T-helper 22 cell (primary cell): ENCODE data around the gene SLX4IP.

ENCODE experiments used
- DNase-seq: peaks from one replicate; pipeline ENCODE4 v3.0.0-alpha.2; 2020; ENCODE audit warnings: low read depth

The SLX4IP gene

DNA sequence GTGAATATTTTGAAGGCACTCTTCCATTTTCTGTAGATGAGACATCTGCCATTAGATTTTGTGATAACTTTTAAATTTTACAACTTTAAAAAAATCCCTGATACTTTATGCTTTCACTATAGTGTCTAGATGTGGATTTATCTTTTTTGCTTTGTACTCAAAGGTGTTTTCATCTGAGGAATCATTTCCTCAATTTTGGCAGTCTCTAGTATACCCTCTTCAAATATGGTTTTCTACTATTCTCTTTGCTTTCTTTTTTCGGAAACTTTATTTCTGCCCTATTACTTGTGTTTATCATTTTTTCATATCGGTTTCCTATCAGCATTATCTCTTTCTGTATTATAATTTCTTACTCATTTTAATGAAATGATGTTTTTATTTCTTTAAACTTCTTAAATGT, 62.2 kb downstream of the SLX4IP start:
- DNase-seq = no peak

DNA sequence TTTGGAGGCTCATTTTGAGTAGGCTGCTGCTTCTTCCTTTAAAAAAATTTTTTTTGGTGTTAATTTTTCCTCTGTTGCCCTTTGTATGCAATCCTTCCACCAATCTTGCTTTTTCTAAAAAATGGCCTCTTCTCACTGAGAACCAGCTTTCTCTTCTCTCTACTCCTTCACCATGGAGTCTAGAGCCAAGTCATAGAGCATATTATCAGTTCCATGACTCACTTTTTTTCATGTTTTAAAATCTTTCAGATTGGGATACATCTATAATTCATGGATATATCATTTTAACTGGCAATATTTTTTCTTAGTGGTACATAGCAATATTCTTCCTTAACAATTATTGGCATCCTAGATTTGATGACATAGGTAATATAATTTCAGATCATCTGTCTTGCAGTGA, 62.7 kb downstream of the SLX4IP start:
- DNase-seq = no peak

DNA sequence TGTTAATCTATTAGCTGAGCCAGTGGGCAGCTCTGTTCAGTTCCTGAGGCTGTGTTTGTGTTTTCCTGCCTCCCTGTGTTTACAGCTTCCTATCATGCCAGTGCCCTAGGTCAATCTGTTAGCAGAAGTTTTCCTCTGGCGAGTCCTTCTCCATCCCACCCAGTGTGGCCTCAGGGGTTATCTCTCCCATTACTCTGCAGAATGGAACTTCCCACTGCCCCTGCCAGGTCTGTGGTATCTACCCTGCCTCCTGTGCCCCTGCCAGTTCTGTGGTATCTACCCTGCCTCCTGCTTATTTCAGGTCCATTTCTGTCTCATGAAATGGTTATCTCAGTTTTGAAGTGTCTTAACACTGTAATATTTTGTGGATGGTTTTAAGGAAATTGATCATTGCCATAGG, 63.1 kb downstream of the SLX4IP start:
- DNase-seq = no peak

DNA sequence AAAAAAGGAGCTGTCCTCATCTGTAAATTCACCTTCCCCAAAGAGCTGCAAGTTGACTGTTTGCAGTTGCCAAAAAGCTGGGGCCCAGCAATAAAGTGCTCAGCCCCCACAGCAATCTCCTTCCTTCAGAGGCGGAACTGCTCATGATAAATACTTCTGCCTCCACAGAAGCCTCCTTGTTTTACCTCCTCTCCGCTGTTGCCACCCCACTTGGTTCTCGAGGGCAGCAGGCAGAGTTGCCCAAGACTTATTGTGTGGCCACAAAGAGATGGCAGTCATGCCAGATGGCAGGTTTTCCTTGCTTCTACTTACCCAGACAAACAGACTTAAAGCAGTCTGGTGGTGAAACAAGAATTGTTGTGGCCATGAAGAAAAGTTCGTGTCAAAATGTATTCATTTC, 66.3 kb downstream of the SLX4IP start:
- no peak for DNase-seq

DNA sequence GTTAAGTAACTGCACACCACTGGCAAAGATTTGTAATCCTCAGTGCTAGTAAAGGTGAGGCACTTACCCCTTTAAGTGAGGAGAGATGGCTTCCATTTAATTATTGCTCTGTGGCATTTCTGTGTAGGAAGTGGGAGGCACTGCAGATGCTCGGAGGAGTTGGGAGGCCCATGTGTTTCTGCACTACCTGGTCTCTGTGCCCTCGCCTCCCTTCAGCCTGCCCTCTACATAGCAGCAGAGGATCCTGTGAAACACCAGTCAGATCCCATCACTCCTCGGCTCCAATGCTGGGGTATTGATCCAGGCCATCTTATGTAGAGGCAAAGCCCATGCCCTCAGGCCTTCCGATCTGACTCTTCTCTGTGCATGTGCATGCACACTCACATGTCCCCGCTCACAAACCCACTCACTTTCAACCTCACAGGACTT, 67.0 kb downstream of the SLX4IP start:
- no peak for DNase-seq

DNA sequence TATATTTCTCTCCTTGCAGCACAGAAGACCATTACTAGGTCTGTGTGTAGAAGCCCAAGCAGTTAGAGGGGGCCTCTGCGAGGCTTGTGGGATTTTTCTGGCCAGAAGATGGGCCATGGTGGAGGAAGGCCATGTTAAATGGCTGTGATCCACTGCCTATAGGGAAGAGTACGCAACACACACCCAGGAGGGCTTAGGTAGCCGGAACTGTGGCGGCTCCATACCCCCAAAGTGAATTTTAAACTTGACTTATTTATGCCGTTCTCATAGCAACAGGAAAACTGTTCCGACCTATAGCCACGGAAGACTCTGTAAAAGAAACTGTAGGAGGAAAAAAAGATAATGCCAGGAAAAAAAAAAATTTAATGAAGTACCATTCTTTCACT, 69.5 kb downstream of the SLX4IP start:
- DNase-seq = no peak

DNA sequence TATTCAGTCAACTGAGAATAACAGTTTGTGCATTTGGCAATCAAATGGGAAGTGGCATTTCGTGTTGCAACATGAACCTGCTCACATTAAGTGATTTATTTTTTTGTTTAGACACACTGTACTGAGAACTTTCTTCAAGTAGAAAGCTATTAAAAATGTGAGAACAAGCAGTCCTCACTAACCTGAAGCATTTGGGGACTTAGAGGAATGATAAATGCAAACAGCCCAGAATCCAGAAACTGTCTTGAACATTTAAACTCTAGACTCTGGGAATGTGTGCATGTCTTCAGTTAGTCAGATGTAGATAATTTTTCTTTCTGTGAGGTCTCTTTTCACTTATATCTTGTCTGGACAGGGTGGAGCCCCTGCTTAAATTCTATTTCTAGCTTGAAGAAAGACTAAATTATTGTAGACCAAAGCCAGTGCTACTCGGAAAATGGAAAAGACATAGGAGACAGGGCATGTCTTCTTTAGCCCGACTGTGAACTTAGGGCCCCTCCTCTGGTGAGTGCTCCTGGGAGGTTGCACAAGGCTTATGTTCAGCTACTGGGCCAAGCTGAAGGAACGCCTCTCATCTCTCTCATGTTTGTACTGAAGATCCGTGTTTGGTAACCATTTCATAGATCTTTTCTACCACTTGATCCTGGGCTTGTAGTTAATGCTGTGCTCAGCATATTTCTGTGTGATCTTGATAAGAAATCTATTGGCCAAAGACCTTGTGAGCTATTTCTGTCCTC, 70.1 kb downstream of the SLX4IP start:
- no peak for DNase-seq

DNA sequence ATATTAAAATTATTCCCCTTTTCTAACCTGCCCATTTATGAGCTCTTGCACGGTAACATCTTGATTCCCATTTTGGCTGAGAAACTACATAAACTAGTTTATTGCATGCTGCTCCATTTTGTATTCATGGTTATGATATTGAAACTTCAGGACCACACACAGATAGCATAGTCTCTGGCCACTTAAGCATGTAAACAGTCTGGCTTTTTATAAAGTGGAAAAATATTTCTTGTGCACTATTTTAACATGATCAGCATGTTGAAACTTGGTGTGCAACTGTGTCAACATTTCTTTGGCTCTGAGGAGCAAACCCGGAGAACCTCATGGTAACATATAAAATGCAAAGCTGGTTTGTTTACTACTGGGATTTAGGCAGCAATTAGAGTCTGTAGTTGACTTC, 70.7 kb downstream of the SLX4IP start:
- DNase-seq = no peak

DNA sequence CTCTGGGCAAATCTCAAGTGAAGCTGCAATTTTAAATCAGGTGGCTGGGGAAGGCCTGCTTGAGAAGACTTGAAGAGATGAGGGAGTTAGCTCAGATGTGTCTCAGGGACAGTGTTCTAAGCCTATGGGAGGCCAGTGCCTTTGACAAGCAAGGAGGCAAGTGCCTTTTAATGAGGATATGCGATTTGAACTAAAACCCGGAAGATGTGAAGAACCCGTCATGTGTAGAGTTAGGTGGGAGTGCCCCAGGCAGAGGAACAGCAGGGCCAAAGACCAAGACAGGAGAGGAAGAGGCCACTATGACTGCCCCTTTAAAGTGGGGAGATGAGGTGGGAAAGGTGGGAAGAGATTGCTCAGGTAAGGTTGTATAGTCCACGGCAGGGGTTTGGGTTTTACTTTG, 71.9 kb downstream of the SLX4IP start:
- no peak for DNase-seq

DNA sequence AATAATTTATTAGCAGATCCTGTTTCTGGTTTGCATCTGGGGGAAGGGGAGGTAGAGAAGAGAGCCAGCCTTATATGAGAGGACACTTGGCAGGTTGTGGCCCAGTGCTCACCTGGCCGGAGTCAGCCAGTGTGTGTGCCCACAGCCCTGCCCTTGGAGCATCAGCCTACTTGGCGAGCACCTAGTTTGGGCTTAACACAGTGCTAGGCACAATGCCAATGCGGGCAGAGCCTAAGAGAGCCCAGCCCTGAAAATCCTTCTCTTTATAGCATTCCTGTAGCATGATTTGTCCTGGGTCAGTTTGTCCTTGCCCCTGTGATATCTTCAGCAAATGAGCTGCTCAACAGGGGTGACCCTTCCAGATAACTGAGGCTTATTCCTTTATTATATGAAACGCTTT, 73.0 kb downstream of the SLX4IP start:
- no peak for DNase-seq

DNA sequence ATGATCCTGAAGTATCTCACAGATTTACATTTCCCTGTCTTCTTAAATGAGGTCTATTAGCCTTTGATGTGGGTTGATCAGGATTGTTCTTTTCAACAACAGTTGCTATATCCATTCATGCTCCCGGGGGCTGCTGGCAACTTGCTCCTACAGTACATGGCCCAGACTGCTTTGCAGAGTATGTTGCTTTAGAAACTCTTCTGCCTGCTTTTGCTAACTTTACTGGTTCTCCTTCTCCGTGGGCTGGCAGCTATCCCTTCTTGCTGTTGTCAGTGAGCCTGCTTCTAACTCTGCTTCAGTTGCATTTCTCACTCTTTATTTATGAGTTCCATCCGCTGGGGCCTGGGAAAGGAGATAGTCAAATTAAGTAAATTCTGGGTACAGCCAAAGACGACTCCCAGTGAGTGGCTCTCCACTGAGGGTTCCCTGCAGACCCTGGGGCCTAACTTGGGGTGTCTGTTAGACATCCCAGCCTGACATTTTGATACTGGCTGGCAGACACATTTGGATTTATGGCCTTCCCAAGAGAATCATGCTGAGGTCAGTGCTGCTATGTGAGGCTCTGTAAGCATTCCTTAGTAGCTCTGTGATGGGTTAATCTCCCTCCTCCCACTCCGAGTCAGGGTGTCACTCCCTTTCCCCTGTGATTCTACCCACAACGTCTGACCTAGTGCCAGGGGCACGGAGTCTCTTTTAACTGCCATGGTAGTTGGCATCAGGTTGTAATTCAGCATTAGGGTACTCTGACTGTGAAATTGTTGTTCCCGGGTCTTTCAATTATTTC, 73.6 kb downstream of the SLX4IP start:
- no peak for DNase-seq

DNA sequence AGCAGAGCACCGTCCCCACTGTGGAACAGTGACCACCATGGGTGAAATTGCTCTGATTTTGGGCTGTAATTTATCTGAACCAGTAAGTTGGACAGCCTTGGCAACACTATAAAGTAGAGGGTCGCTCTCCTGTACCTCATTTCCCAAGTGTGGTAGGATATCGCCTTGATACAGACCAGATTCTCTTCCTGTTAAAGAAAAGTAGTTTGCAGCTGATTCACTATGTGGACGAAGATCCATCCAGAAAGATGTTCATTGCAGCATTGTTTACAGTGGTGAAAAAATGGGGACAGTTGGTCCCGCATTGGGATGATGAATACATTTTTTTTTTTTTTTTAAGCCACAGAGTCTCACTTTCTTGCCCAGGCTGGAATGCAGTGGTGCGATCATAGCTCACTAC, 74.3 kb downstream of the SLX4IP start:
- no peak for DNase-seq

DNA sequence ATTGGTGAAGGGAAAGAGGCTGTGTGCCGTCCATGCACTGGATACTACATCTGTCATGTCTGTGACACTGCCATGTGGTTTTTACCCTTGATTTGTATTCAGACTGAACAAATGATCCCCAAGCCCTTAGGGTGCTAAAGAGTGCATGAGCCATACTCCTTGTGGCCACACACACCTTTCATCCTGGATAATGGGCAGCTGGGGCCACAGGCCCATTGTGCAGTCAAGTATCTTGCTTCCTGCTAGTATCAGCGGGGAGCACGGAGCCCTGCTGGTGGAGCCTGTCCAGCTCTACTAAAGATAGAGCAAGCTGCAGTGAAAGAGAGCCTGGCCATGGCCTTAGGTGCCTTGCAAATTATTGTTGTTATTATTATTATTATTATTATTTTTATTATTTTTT, 75.1 kb downstream of the SLX4IP start:
- no peak for DNase-seq

DNA sequence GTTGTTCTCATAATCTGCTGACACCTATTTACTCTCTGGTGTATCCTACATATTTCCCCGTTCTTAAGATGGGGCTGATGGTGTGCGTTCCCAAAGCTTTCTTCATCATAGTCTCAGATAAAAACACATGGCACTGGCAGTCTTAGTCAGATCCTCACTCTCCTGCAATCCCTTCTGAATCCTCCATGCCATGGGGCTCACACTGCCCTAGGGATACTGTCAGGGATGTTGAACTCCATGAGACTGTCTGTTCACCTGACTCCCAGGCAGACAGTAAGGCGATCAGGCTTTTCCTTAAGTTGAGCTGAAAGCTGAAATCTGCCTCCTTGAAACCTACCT, 76.0 kb downstream of the SLX4IP start:
- DNase-seq = no peak

DNA sequence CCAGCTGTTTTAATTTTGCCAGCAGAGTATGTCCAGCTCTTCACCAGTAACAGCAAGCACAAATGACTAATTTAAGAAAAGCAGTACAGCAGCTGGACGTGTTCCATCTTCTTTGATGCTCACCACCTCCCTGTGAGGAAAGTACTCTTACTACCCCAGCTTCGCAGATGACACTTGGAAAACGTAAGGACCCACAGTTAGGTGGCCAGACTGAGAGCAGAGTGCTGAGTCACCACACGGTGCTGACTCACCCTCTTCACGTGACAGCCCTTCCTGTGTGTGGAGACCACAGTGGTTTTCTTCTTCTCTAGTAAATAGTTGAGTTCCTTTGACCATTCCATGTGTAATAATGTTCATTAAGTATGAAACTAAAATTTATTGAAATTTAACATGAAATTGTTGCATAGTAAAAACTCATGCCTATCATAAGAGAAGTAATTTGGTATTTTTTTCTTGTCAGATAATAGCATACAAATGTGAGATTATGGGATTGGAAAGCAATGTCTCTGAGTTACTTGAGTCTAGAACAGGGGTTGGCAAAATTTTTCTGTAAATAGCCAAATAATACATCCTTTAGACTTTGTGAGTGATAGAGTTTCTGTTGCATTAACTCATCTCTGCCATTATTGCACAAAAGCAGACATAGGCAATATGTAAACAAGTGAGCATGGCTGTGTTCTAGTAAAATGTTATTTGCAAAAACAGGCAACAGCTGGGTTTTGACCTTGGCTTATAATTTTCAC, 76.6 kb downstream of the SLX4IP start:
- peak; percentile 52 for DNase-seq

DNA sequence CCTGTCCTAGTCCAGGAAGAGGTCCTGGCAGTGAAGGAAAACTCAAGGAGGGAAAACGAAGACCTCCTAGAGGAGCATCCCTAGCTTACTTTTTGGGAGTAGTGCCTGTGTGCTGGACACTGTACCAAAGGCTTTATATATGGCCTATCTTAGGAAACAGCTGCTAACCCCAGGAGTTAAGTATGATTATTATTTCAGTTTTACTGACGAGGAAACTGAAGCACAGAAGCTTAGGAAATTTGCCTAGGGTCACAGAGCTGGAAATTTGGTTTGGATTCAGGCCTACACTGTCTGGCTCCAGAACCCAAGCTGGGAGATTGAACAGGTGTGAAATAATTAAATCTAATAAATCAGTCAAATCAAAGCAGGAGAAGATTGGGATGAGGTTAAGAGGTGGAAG, 78.0 kb downstream of the SLX4IP start:
- no peak for DNase-seq

DNA sequence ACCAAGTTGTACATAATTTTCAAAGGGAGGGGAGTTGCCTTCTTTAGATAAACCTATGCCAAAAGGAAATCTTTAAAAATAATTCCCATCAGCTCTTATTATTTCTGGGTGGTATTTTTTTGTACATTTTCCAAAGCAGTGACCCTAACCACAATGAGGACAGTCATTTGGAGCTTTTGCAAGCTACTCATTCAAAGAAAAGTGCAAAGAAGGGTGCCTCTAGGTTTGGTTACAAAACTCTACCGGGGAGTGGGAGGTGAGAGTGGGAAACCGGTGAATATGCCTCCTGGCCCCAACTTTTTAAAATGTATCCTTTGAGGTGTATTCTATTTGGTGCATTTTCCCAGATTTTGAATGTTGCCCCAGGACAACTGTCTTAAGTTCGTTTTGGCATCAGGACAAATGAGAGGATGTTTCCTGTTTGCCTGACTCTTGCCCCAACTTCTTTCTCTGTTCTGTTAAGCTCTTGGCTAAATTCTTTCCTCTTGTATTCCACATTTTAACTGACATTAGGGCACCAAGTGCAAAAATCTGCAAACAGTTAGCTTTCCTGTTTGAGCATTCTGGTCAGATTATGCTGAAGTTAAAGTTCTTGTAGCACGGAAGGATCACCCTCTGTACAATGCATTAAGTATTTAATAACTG, 78.9 kb downstream of the SLX4IP start:
- no peak for DNase-seq

DNA sequence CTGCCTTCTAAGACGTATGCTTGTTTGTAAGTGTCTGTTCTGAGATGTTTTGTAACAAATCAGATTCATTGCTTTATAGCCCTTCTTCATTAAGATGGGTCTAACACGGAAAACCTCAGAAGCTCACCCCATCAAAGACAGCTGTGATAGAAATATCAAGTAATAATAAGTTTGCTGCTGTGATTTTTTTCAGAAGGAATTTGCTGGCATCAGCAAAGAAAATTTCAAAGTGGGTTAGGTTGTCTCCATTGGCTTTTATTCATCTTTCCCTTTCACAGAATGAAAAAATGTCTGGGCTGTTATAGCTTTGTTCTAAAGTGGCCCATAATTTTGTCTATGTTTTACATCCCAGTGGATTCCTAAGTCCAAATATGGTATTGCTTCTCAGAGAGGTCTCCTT, 81.4 kb downstream of the SLX4IP start:
- no peak for DNase-seq

DNA sequence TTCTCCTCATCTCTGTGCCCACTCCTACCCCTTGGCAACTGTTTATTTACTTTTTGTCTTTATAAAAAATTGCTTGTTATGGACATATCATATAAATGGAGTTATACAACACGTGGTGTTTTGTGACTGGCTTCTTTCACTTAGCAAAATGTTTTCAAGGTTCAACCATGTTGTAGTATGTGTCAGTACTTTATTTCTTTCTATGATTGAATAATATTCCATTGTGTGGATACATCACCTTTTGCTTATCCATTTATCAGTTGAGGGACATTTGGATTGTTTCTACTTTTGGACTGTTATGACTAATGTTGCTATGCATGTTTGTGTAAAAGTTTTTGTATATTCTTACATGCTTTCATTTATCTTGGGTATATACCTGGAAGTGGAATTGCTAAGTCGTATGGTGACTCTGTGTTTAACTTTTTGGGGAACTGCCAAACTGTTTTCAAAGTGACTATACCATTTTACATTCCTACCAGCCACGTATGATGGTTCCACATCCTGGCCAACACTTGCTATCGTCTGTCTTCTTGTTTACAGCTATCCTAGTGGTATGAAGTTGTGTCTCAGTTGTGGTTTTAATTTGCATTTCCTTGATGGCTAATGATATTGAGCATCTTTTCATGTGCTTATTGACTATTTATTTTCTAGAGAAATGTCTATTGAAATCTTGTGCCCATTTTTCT, 84.4 kb downstream of the SLX4IP start:
- DNase-seq = no peak

DNA sequence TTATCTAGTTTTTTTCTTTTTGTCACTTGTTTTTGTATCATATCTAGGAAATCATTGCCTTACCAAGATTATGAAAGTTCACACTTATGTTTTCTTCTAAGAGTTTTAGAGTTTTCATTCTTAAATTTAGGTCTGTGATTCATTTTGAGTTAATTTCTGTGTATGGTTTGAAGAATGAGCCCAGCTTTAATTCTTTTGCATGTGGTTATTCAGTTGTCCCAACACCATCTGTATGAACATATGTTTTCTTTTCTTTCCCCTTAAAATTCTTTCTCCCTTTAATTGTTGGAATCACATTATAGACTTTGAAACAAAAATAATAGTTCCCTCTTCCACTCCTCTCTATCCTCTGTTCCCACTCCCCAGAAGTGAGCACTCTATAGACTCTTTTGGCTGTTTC, 85.4 kb downstream of the SLX4IP start:
- DNase-seq = no peak

DNA sequence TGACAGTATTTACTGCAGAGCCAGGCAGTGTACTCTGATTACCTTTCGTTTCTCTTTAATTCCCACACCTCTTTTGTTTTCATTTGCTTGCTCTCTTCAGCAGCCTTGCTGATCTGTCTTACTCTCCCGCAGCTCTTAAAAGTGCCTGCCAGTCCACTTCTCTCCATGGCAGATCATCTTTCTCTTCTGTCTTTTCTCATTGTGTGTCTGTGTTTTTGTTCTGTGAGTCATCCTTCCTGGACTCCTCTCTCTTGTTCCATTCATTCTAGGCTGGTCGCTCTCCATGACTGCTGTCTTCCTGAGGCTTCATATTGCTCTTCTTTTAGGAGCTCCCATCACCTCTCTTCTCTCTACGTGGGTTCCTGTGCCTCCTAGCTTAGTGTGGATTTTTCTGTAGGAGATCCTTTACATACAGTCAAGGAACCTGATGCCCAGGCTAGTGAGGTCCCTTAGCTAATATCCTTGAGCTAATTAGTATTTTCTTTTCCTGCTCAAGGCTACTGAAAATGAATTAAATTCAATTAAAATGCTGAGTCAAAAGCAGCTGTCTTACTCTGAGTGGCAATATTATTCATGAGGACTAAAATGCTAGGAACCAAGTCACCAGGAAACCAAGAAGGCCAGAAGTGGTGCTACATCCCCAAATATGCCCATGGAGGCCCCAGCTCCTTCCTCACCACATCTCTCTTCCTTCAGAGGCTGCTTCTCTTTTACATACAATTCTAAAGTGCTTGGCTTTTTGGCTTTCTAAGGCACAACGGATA, 86.1 kb downstream of the SLX4IP start:
- no peak for DNase-seq
